ENCODE results near the gene FAM168A. TPM values are rescaled to one million over a fixed set of nuclear protein-coding genes. Genes with fewer than 3 reads are reported as not detected.

The FAM168A gene
- total and polyA plus RNA-seq, 10 of the 15 experiments (the other 5 are each of a cell fraction or from before 2014, with no cell fraction given) = 1.7 to 20.0 (median 10.0) TPM

DNA sequence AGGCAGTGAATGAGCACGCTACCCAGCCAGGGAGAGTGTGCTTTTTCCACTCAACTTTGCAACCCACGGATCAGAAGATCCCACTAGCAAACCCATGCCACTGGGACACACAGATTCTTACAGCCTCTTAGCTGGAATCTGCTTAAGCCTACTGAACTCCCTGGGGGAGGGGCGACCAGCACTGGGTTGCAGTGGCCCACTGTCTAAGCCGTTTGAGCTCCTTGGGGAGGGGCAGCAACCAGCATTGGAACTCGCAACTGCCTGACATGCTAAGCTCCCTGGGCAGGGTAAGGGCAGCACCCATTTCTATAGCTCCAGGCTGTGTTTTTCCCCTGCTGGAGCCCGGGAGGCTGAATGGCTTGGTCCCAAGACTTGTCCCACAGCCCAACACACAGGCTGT, 99.6 kb downstream of the FAM168A start (continued):
- TF ChIP-seq, protein P1, sequence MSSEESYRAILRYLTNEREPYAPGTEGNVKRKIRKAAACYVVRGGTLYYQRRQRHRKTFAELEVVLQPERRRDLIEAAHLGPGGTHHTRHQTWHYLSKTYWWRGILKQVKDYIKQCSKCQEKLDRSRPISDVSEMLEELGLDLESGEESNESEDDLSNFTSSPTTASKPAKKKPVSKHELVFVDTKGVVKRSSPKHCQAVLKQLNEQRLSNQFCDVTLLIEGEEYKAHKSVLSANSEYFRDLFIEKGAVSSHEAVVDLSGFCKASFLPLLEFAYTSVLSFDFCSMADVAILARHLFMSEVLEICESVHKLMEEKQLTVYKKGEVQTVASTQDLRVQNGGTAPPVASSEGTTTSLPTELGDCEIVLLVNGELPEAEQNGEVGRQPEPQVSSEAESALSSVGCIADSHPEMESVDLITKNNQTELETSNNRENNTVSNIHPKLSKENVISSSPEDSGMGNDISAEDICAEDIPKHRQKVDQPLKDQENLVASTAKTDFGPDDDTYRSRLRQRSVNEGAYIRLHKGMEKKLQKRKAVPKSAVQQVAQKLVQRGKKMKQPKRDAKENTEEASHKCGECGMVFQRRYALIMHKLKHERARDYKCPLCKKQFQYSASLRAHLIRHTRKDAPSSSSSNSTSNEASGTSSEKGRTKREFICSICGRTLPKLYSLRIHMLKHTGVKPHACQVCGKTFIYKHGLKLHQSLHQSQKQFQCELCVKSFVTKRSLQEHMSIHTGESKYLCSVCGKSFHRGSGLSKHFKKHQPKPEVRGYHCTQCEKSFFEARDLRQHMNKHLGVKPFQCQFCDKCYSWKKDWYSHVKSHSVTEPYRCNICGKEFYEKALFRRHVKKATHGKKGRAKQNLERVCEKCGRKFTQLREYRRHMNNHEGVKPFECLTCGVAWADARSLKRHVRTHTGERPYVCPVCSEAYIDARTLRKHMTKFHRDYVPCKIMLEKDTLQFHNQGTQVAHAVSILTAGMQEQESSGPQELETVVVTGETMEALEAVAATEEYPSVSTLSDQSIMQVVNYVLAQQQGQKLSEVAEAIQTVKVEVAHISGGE (CRISPR knock-in tag; IDR thresholded peaks at IDR 0.05) = no peak
- TF ChIP-seq SPI1 (IDR thresholded peaks at IDR 0.05; ENCODE audit: borderline replicate concordance, insufficient read depth, low read depth, low read length) (no peak), BCLAF1 (IDR thresholded peaks at IDR 0.05) (no peak), PML (IDR thresholded peaks at IDR 0.05; ENCODE audit: low read length) (no peak), MYC (IDR thresholded peaks at IDR 0.05; ENCODE audit: insufficient read depth, insufficient read length, insufficient replicate concordance, low read length, severe bottlenecking) (no peak), CREM (IDR thresholded peaks at IDR 0.05; ENCODE audit: low read depth) (no peak), SMAD5 (IDR thresholded peaks at IDR 0.05; ENCODE audit: low read depth) (no peak), JUNB (IDR thresholded peaks at IDR 0.05) (no peak), POLR2A (IDR thresholded peaks at IDR 0.05; ENCODE audit: low read depth, low read length) (no peak), ZNF217 (IDR thresholded peaks at IDR 0.05) (no peak)
